Hindlimb muscle (tissue), 1 donor: ENCODE measurements around the gene TRIM47. TPM values are rescaled to one million over a fixed set of nuclear protein-coding genes. Genes with fewer than 3 reads are reported as not detected.

ENCODE experiments used
- DNase-seq: peaks from one replicate; pipeline ENCODE4 v3.0.0-alpha.2; 2013
- polyA plus RNA-seq: library from polyadenylated mRNA; unstranded; fragments of 120-200 nt; gene quantifications from one replicate; pipeline ENCODE4 v1.2.1, GENCODE V29; 2013; ENCODE audit not compliant: insufficient read length

Gene TRIM47
- polyA plus RNA-seq, 1 donor = 26.3 TPM

DNA sequence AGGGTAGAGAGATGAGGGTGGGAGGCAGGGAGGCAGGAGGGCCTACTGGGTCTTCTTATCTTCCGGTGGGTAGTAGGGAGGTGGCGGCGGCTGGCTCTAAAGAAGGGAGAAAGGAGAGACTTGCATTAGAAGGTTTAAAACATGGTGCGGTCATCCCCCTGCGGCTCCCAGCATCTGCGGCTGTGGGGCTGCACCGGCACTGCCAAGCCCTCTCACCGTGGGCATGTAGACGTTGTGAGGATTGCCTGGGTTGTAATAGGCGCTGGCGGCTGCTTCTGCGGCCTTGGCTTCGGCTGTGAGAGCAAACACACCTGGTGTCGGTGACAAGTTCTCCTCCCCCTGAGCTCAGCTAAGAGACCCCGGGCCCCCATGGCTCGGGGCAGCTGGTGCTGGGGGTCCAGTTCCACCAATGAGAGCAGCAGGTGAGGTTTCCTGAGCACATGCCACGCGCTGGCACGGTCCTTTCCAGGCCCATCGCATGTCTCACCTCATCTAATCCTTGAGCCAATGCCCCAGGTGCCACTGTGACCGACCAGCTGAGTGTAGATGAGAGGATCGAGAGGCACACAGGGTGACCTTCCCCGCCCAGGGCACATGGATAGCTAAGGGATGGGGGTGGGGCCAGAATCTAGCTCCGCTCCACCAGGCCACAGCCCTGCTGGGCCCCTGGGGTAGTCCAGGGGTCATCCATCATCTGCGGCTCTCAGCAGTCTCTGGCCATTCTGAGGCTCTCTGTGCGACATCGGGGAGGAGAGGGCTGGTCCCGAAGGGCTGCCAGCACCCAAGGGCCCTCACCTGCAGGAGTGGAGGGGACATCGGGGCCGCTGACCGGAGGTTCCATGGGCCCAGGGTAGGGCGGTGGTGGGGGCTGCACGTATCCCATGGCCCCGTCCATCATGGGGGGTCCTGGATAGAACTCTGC, 31.4 kb downstream of the TRIM47 start:
- DNase-seq = no peak

DNA sequence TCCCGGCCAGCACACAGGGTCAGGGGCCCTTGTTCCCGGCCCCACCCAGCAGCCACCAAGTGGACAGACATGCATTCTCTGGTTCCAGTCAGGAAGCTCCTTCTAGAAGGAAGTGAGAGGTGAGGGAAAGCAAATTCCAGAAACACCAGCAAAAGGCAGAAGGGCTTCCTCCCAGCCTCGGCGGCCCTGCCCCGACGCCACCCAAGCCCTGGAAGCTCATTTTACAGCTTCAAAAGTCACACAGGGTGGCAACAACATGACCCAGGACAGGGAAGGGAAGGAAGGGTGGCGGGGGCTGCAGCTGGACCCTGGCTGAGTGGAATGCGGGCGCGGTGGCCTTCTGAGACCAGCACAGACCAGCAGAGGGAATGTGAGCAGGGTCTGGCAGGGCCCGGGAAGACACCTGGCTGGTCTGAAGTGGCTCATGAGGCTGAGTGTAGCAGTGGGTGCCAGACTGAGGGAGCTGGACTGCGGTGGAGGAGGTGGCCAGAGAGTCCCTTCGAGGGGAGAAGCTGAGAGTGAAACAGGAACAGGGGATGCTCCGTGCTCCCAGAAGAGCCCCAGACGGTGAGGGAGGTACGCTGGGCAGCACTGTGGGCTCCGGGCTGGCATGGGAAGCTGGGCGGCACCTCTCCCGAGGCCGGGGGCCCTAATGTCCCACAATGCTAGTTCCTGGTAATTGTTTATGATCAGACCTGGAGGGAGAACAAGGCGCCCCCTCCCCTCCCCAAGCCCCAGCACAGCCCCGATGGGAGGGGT, 32.3 kb downstream of the TRIM47 start:
- DNase-seq = no peak

DNA sequence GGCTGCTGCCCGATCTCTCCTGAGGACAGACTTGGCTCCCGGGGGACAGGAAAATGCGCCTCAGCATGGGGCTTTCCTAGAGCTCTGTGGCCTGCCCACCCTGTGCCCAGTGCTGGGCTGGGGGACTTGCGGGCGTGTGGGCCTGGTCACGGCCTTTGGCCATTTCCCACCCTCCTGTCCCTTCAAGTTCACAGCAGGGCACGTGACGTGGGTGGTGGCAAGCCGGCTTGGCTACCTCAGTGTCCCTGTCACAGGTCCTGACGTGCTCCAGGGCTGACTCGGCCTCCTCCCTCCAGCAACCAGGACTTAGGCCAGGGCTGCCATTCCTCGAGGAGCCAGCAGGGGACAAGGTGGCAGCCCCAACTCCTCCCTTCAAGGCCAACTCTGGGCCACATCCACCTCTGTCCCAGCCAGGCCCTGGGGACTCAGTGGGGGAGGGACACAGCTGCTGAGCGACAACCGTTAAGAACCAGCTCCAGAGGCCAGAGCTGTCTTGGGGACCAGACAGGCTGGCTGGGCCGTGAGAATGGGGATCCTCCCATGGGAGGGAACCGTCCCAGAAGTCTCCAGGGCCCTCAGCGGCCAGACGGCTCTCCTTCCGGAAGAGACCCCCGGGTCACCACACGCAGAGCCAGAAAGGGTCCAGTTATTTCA, 33.2 kb downstream of the TRIM47 start:
- peak; percentile 36 for DNase-seq

DNA sequence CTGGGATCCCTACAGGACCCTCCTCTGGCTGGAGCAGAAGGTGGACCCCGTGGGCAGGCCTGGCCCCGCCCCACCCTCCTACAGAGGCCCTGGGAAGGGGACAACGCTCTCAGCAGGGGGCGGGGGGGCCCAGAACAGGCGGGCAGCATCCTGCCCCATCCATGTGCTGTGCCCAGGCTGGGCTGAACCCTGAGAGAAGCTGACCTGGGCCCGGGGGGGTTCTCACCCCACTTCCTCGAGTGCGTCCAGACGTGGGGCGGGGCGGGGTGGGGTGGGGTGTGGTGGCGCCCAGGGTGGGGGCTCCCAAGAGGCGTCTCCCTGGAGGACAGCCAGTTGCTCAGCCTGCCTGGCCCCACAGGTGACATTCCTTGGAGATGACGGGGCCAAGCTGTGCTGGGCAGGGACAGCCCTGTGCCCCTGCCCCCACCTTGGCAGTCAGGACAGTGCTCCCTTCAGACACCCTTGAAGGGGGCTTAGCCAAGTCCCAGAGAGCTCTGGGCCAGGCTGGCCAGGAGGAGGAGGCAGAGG, 33.8 kb downstream of the TRIM47 start:
- no peak for DNase-seq

DNA sequence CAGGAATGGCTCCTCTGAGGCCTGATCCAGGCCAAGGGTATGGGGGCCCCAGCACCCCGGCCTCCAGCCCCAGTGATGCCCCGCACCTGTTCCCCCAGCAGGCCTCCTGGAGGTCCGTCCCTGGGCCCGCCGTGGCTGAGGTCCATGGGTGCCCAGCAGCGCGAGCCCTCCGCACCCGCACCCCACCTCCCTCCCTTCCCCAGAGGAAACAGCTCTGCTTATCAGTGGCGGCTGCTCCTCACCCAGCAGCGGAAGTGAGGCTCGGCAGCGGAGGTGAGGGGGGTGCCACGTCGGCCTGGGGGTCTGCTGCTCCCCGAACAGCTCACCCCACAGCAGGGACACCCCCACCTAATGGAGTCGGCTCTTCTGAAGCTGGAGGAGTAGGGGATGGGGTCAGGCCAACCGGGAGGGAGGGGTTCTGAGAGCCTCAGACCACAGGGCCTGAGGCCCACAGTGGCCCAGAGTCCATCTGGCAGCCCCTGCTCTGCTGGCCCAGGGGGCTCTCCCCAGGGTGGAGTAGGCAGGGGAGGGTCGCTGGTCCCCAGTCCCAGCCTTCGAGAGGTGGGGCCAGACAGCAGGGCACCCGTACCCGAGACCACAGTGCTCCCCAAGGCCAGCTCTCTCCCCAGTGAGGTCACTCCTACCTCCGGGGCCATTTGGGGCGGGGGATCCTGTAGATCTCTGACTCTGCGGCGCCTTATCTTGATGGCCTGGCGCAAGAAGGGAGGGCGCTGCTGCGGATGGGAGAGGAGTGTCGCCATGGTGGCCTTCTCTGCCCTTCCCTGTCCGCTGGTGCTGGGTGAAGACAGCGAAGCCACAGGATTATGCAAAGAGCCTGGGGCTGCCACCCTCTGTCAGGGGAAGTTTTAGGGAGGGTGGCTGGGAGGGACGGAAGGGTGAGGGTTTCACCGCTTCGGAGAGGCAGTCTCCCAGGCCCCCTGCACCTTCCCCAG, 34.5 kb downstream of the TRIM47 start, which contains the start of gene UNC13D:
UNC13D (minus strand) TSS at position 828 of the 953 bp plus-strand sequence; CDS start at position 761, 67 bp downstream.
- DNase-seq = no peak

DNA sequence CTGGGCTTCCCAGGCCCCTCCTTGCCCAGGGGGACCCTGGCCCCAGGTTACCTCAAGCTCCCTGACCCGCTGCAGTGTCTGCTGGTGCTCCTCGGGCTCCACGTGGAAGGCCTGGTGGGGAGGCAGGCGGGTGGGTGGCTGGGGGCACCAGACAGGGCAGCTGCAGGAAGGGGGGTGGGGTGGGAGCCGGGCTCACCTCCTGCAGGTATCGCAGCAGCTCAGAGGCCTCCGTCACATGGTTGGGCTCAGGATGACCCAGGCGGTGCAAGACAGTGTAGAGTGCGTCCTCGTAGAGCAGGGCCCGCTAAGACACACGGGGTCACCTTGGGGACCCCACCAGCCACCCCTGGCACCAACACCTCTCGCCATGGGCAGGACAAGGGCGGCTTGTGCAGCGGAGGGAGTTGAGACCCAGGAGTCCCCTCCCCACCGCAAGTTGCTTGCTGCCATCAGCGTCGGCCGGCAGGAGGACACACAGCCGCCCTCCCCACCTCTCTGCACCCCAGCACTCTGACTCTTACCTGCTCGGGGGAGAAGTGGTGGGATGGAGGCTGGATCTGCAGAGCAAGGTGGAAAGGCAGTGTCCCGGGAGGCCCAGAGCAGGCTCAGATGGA, 35.3 kb downstream of the TRIM47 start:
- no peak for DNase-seq

DNA sequence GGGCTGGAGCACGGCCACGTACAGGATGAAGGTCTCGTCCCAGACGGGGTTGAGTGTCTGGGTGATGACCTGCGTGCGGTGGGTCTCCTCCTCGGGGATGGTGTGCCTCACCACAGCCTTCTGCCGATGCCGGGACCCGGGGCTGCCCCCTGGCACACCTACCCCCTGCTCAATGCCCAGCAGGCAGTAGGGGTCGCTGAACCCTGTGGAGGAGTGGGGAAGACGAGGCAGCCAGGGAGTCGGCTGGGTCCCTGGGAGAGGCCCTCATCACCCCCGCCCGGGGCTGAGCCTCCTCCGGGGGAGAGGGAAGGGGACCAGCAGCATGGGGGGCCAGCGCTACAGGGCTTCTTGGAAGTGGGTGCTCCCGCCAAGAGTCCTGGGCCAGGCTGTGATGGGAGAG, 36.0 kb downstream of the TRIM47 start:
- no peak for DNase-seq

DNA sequence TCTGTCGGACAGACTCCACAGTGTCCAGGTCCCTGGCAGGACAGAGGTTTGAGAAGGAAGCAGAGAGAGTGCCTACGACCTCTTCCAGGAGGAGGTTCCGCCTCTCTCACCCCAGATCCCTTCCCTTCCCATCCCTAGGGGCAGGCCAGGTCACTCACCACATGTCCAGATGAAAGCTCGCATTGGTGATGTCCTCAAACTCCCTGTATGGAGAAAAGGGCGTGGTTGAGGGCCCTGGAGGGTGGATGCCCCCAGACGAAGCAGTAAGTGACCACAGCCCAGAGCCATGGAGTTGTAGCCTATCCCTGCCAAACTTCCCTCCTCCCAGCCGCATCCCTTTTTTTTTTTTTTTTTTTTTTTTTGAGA, 37.6 kb downstream of the TRIM47 start:
- no peak for DNase-seq

DNA sequence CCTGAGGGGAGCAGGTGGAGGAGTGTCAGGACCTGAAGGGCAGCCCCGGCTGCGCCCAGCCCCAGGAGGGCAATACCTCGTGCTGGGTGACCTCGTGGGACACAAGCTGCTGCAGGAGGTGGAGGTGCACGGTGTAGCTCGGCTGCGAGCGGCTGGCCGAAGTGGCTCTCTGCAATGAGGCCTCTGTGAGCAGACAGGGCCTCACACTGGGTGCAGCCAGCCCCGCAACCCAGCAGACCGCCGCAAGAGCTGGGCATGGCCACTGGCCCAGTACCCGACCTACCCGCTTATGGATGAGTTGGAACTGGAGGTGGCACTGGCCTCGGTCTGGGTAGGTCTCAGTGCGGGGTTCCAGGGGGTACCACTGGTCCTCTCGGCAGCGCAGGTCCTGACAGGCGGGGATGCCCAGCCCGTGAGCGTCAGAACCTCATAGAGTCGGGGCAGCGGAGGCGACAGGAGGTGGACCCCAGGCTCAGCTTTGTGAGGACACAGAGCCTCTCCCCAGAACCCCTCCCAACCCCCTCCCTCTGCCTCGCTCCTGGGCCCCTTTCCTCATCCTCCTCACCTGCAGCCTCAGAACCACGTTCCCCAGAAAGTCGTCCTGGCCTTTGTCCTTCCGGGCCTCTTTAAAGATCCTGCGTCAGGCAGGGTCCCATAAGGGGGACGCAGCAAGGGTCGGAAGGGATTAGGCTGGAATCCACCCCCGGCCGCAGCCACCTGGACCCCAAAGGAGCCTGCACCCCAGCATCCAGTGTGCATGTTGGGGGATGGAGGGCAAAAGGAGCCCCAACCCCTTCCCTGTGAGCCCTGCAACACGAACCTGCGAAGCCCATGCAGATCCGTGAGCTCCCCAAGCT, 38.2 kb downstream of the TRIM47 start:
- DNase-seq = no peak

DNA sequence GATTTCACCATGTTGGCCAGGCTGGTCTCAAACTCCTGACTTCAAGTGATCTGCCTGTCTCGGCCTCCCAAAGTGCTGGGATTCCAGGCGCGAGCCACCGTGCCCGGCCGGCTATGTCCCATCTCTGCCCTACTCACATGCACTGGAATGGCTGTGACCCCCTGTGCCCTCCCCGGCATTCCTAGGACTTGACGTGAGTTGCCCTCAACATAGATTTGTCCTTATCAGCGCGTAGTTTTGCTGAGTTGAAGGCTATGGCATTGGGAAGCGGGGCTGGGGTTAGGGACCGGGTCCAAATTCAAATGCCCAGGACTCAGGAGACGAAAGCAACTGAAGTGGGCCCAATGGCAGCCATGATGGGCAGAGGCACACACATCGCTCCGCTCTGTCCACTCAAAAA, 40.0 kb downstream of the TRIM47 start:
- DNase-seq = no peak

DNA sequence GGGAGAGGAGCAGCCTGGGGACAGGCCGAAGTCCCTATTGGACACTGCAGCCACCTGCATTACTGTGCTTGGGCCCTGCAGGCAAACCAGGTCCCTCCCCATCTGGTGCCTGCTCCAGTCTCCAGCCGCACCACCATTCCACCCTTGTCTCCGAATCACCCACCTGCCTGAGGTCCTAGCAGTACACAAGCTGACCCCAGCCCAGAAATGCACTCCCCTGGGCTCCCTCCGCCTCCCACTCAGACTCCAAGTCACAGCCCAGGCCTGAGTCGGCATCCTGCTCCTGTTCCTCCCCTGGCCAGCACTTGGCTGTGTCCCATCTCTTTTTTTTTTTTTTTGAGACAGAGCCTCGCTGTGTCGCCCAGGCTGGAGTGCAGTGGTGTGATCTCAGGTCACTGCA, 40.5 kb downstream of the TRIM47 start:
- no peak for DNase-seq

DNA sequence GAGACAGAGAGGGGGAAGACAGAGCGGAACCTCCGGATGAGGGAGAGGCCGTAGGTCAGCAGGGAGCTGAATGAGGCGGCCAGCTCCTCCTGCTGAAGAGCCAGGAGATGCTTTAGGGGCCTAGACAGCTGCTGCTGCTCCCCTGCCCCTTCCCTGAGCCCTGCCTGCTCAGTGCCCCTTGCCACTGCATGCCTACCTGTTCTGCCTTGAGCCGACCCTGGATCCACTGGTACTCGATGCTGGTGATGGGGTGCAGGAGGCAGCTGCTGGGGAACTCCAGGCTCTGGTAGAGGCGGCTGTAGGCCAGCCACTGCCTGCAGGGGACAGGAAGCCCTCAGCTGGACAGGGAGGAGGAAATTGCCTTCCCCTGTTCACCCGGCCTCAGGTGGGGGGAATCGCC, 41.8 kb downstream of the TRIM47 start:
- no peak for DNase-seq

DNA sequence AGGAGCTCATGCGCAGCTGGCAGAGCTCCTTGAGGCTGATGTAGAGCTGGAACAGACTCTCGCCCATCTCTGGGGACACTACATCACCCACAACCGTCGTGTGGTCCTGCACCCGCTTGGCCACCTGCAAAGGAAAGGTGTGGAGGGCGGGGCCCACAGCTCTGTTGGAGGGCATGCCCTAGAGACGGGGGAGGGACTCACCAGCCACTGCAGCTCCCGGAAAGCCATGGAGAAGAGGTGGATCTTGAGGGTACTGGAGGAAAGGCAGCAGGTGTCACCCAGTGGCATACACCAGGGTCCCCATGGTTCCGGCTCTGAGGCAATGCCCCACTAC, 42.8 kb downstream of the TRIM47 start:
- no peak for DNase-seq

DNA sequence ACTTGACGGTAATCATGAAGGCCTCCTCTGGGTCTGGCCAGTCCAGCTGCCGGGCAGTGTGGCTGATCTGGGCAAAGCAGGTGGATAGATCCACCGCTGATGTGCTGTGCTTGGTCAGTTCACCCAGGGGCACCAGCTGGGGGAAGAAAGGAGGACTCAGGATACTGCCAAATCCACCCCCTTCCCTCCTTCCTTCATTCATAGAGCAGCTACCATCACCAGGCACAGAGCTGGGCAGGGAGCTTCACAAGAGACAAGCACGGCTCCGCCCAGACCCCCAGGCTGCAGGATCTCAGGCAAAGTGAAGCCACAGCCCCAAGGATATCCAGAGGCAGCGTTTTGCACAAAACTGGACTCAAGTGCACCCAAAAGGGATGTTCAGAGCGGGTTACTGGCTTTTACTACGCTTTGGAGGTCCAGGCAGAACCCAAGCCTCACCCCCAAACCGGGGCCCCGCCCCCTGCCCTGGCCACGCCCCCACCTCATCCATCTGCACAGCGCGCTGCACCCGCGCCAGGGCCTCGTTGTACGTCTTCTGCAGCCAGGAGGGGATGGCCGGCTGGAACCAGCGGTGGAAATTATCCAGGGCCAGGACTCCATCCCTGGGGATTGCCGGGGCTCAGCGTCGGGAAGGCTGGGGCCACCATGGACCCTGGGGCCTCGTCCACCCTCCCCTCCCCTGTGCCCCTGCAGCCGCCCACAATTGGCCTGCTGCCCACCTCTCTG, 43.3 kb downstream of the TRIM47 start:
- peak; percentile 44 for DNase-seq

DNA sequence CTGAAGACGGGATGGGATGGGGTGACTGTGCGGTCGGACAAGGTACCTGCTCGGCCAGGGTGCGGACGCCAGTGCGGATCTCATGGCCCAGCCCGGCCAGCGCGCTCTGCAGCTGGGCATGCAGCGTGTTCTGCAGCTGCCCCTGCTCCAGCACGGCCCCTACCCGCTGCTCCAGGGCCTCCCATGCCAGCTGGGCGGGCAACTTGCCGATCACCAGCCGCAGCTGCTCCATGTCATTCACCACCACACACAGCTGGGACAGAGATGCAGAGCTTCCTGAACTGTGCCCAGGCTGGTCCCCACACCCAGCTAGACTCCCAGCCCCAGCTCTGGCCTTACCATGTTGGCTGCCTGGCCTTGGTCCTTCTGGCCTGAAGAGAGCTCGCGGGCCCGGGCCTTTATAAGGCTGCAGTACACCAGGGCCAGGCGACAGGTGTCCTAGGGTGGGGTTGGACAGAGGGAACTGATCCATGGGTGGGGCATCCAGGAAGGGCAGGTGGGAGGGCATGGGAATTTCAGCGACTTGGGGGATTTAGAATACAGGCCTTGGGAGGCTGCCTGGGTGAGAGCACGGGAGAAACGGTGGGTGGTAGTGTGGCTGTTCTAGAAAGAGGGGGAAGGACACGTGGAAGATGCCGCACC, 44.0 kb downstream of the TRIM47 start:
- DNase-seq = peak; percentile 60

DNA sequence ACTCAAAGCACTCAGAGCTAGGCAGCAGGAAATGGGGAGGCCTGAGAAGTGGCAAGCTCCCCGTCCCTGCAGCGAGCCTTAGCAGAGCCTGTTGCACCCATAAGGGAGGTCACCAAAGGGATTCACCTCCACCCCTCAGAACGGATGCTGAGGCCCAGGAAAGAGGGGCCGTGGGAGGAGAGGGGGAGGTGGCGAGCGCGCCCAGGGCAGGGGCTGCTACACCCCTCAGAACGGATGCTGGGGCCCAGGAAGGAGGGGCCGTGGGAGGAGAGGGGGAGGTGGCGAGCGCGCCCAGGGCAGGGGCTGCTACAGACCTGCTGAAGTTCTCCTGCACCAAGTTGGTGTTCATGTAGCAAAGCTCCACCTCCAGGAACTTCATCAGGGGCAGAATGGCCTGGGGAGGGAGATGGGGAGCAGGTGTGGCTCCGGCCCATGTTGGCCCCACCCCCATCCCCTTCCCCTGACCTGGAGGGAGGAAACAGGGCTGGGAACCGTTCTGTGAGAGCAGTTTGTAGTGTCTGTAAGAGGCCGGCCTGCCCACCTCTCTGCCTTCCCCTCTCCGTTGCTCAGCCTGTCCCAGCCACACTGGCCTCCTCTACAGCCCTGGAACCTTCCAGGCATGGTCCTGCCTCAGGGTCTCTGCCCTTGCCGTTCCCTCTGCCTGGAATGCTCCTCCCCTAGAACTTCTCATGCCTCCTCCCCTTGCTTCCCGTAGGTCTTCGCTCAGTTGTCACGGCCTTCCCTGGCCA, 45.6 kb downstream of the TRIM47 start:
- no peak for DNase-seq

DNA sequence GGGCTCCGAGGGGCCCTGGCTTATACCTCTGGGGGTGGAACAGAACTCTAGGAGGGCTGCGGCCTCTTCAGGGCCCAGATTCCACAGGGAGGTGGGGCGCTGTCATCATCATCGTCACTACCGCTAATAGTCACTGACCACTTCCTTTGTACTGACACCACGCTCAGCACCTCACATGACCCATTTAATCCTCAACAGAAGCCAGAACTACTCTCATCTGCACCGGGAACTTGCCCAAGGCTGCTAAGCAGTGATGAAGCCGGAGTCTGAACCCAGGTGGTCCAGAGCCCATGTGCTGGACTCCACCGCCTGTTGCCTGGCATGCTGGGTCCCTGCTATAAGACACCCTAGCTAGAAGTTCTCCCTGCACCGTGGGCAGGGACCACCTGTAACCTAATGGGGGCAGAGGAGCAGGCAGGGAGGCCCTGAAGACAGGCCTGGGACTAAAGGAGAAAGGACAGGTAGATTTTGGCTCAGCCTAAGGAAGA, 46.2 kb downstream of the TRIM47 start:
- DNase-seq = no peak

DNA sequence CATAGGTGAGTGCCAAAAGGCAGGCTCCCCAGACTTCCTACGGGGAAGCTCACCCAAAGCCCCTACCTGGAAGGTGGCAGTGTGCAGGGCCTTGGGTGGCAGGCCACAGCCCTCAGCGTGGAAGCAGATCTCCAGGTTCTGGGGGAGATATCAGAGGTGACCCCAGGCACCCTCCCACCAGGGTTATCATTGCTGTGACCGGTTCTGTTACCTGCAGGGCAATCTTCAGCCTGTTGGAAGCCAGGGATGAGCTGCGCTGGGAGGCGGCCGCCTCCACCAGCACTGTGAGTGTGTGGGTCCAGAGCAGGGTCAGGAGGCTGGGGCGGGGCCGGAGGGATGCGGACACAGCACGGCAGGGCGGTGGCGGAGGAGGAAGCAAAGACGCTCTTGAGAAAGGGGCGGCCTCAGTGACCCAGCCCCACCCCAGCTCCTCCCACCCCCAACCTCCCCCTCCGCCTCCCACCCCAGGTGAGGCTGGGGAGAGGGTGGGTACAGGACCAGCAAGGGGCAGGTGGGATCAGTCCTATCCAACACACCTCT, 47.3 kb downstream of the TRIM47 start:
- no peak for DNase-seq
